Spleen (tissue), 11 donors: Measurements from ENCODE around the gene NPAS2. TPM values are rescaled to one million over a fixed set of nuclear protein-coding genes. Genes with fewer than 3 reads are reported as not detected.

Experiments
- DNase-seq: peaks from one replicate; pipeline ENCODE4 v3.0.0-alpha.2; 2020
- H3K27ac ChIP-seq, 8 donors: fragments of 200-600 bp; sonication (generic) in 7 of 8; 1 replicate in 4 of 8; 2 replicates in 4 of 8; pipeline versions ENCODE4 v1.5.0 to v1.8.0; 2016 to 2021; ENCODE audit warnings: inconsistent platforms in 4 of 8, mild to moderate bottlenecking in 4 of 8, moderate library complexity in 1 of 8
- H3K27me3 ChIP-seq, 7 donors: fragments of 200-600 bp; sonication (generic) in 6 of 7; replicated peaks in 1 of 7; 1 replicate in 4 of 7; 2 replicates in 3 of 7; pipeline versions ENCODE4 v1.5.0 to v1.8.0; 2016 to 2021; ENCODE audit warnings: inconsistent platforms in 3 of 7, mild to moderate bottlenecking in 1 of 7
- H3K36me3 ChIP-seq, 6 donors: fragments of 200-600 bp; sonication (generic) in 5 of 6; 1 replicate in 4 of 6; 2 replicates in 2 of 6; pipeline versions ENCODE4 v1.5.0 to v1.8.0; 2016 to 2021; ENCODE audit warnings: inconsistent platforms in 2 of 6
- H3K4me1 ChIP-seq, 6 donors: fragments of 200-600 bp; sonication (generic) in 5 of 6; 1 replicate in 3 of 6; 2 replicates in 3 of 6; pipeline versions ENCODE4 v1.5.0 to v1.8.0; 2016 to 2021; ENCODE audit warnings: inconsistent platforms in 3 of 6
- H3K4me3 ChIP-seq, 8 donors: fragments of 200-600 bp; sonication (generic) in 7 of 8; 1 replicate in 4 of 8; 2 replicates in 4 of 8; pipeline versions ENCODE4 v1.5.0 to v1.8.0; 2016 to 2021; ENCODE audit warnings: inconsistent platforms in 4 of 8, mild to moderate bottlenecking in 4 of 8, moderate library complexity in 2 of 8
- H3K9me3 ChIP-seq, 8 donors: fragments of 200-600 bp; sonication (generic) in 7 of 8; 1 replicate in 4 of 8; 2 replicates in 4 of 8; pipeline versions ENCODE4 v1.5.0 to v1.8.0; 2016 to 2021; ENCODE audit warnings: inconsistent platforms in 4 of 8
- CTCF ChIP-seq, 11 experiments: fragments of 200-600 bp in 7 of 11; fragments of 450-650 bp in 4 of 11; sonication (generic) in 4 of 11; IDR thresholded peaks in 8 of 11; conservative IDR thresholded peaks in 3 of 11; 1 replicate in 7 of 11; 2 replicates in 4 of 11; pipeline versions ENCODE4 v1.4.0 to v1.8.0; 2016 to 2021; ENCODE audit warnings: antibody characterized with exemption in 11 of 11, inconsistent platforms in 4 of 11, mild to moderate bottlenecking in 1 of 11
- POLR2A ChIP-seq, 3 donors: fragments of 450-650 bp; IDR thresholded peaks; one replicate each; pipeline ENCODE4 v1.5.1; 2017; ENCODE audit warnings: antibody characterized with exemption in 3 of 3, mild to moderate bottlenecking in 1 of 3
- POLR2AphosphoS5 ChIP-seq, 3 donors: sonication (generic); formaldehyde crosslinking; IDR thresholded peaks; one replicate each; pipeline ENCODE4 v1.5.1; 2017; ENCODE audit warnings: antibody characterized with exemption in 3 of 3
- WGBS, 5 donors: extraction: QIAGEN DNeasy Blood & Tissue Kit in 3 of 5; methylation state at CpG; one replicate each; pipeline versions ENCODE4 v1.1.5 to v1.1.7; 2013 to 2018; 5-methylcytosine and 5-hydroxymethylcytosine counted together
- intact Hi-C: fragments of 100-400 bp; cut with DNase I; formaldehyde crosslinking; loops from one replicate; pipeline ENCODE4 v1.15.0; 2023; ENCODE audit warnings: low total_unique reads
- polyA plus RNA-seq, 3 donors: library from polyadenylated mRNA; stranded (reverse); fragments of 200-250 nt; gene quantifications; one replicate each; pipeline ENCODE4 v1.2.1, GENCODE V29; 2013
- total RNA-seq, 7 donors: library from RNA; depleted of rRNA in 3 of 7; stranded (reverse); fragments of >200 nt in 3 of 7; fragmentation: NEBNext Ultra II Directional in 4 of 7; extraction: Animal tissue kit (Norgen Biotek cat#: 25700) in 4 of 7; gene quantifications; one replicate each; pipeline versions ENCODE4 v1.1.0 to v1.2.1, GENCODE V29; 2016 to 2021
- donor health status: healthy with polysubstance abuse.
- donor health status: DM: no; HTN: no; CAD: no; lungs with moderate emphysema.
- donor health status: DM: no; HTN: no; CAD: no.
- donor health status: Bipolar disorder and iron deficiency.
- donor health status: healthy.
- donor health status: DM: no; HTN: no; CAD: no.
- donor health status: DM: yes; HTN: yes; CAD: no.

Gene NPAS2
- total and polyA plus RNA-seq, 10 donors, result 2.4 to 24.1 (median 8.4) TPM

- Histone ChIP-seq H3K27me3 (peaks cover 0 to 7% (median 0%) of the 10 kb centered on the region in 7 donors), H3K9me3 (no peaks in the 10 kb centered on the region), H3K4me3 (no peak overlapping the region), H3K27ac (no peak overlapping the region), H3K4me1 (no peaks in the 10 kb centered on the region), H3K36me3 (no peaks in the 10 kb centered on the region)
- TF ChIP-seq CTCF (IDR thresholded peaks at IDR 0.05 in 8 of 11, conservative IDR thresholded peaks at IDR 0.05 in 3 of 11), result no peak
- TF ChIP-seq POLR2AphosphoS5 (IDR thresholded peaks at IDR 0.05), result no peak
- no peak for TF ChIP-seq POLR2A (IDR thresholded peaks at IDR 0.05)
- DNase-seq, result no peak
- intact Hi-C loops, result no loop called here
- 64 to 76% (median 75%) methylated on average over 4 of the region's 4 CpGs for WGBS, 5 donors
These were observed 12.2 kb upstream of the NPAS2 start for GRCh38 chr2:100807707-100808106.

- Histone ChIP-seq H3K4me3 (no peak overlapping the region), H3K27me3 (peaks cover 0 to 11% (median 0%) of the 10 kb centered on the region in 7 donors), H3K4me1 (peaks cover 0 to 3% (median 0%) of the 10 kb centered on the region in 6 donors), H3K9me3 (no peaks in the 10 kb centered on the region), H3K27ac (no peak overlapping the region), H3K36me3 (no peaks in the 10 kb centered on the region)
- TF ChIP-seq POLR2A (IDR thresholded peaks at IDR 0.05) (no peak), CTCF (IDR thresholded peaks at IDR 0.05 in 8 of 11, conservative IDR thresholded peaks at IDR 0.05 in 3 of 11) (no peak), POLR2AphosphoS5 (IDR thresholded peaks at IDR 0.05) (no peak)
- 63 to 92% (median 91%) methylated on average over 4 of the region's 4 CpGs for WGBS, 5 donors
- no peak for DNase-seq
- intact Hi-C loops, result no loop called here
These were observed 11.4 kb upstream of the NPAS2 start for GRCh38 chr2:100808582-100808981.

- no peak for TF ChIP-seq POLR2A (IDR thresholded peaks at IDR 0.05)
- no peak for TF ChIP-seq CTCF (IDR thresholded peaks at IDR 0.05 in 8 of 11, conservative IDR thresholded peaks at IDR 0.05 in 3 of 11)
- TF ChIP-seq POLR2AphosphoS5 (IDR thresholded peaks at IDR 0.05), result no peak
- no peak overlapping the region for H3K4me3 ChIP-seq
- WGBS, 5 donors, result 62 to 90% (median 80%) methylated on average over 3 of the region's 3 CpGs
These were observed 10.4 kb upstream of the NPAS2 start for GRCh38 chr2:100809506-100809905.

GRCh38 chr2:100810603-100811145, 9.3 kb upstream of the NPAS2 start:
- no peak overlapping the region for H3K4me3 ChIP-seq
- H3K4me1 ChIP-seq, result peaks cover 0 to 3% (median 0%) of the 10 kb centered on the region in 6 donors
- 71 to 87% (median 82%) methylated on average over 5 of the region's 5 CpGs for WGBS, 5 donors
- H3K27me3 ChIP-seq, result peaks cover 0 to 11% (median 0%) of the 10 kb centered on the region in 7 donors
- H3K36me3 ChIP-seq, result no peaks in the 10 kb centered on the region
- intact Hi-C loops, result no loop called here
- H3K9me3 ChIP-seq, result no peaks in the 10 kb centered on the region
- no peak overlapping the region for H3K27ac ChIP-seq
- TF ChIP-seq POLR2A (IDR thresholded peaks at IDR 0.05), result no peak
- TF ChIP-seq POLR2AphosphoS5 (IDR thresholded peaks at IDR 0.05), result no peak
- TF ChIP-seq CTCF (IDR thresholded peaks at IDR 0.05 in 8 of 11, conservative IDR thresholded peaks at IDR 0.05 in 3 of 11), result no peak
- no peak for DNase-seq

More at GRCh38 chr2:100809506-100809905, 10.4 kb upstream of the NPAS2 start:
- Histone ChIP-seq H3K27ac (no peak overlapping the region), H3K36me3 (no peaks in the 10 kb centered on the region), H3K4me1 (peaks cover 0 to 3% (median 0%) of the 10 kb centered on the region in 6 donors), H3K9me3 (no peaks in the 10 kb centered on the region), H3K27me3 (peaks cover 0 to 11% (median 0%) of the 10 kb centered on the region in 7 donors)
- DNase-seq, result no peak
- intact Hi-C loops, result no loop called here
